ENCODE measurements around the gene RNPS1.
"Not testable (repeated sequence)": the region's sequence is repeated elsewhere in the genome, so short reads cannot be mapped to it uniquely, and the experiment has no call there.

The RNPS1 gene

DNA sequence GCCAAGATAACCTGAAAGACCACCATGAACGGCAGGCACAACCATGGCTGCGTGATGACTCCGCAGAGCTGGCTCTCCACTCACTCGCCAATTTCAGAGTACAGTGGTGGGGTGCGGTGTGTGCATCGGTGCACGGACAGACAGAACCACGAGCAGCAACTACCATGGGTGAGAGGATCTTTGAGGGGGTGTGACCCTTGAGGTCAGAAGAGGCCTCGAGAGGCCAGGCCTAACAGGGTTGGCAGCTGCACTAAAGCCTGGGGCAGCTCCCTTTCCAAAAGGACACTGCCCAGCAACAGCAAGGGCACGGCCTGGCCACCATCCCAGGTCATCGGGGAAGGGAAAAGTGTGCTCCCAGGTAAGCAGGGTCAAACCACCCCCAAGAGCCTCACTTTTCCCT, 14.6 kb downstream of the RNPS1 start:
- no peak for DNase-seq

DNA sequence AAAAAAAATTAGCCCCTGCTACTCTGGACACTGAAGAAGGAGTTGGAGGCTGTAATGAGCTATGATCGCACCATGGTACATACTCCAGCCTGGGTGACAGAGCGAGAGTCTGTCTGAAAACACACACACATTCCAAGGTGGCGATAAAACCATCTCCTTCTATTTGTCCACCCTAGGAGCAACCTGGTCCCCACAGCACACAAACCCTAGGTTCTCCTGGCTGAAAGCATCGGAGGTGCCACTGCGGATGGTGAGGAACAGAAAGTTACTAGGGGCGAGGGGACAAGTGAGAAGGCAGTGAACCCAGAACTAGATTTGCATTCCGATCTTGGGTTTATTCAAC, 15.1 kb downstream of the RNPS1 start:
- no peak for DNase-seq

DNA sequence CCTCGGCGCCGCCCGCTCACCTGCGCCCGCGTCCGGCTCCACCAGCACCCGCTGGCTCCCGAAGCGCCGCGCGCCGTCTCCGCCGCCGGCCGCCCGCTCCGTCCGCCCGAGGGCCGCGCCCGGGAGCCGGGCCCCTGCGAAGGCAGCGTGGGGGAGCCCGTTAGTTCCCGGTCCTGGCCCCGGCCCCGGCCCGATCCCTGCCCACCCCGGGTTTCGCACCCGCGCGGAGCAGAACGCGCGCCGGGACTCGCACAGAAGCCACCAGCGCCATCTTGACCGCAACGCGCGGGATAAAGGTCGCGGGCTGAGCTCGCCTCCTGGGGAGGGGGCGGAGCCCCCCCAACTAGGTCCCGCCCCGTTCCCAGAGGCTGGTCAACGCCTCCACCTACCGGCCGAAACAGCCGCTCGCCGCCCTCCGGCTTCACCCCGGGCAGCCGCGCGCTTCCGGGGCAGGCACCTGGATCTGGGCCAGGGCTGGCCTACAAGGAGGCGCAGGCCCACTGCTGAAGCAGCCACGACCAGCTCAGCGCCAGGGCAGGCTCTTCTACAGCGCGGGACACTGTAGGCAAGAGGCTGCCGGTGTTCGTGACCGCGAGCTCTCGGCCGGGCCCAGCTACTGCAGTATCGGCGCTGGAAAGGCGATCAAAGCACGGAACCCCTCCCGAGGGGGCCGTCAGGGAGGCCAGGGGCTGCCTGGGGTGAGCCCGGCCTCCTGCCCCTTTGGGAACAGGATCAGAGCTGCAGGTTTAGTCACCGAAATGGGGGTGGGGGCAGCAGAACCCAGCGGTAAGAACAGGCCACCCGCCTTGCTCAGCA, 16.4 kb downstream of the RNPS1 start, which contains the start of gene ECI1:
ECI1 (minus strand) TSS at position 292 of the 816 bp plus-strand sequence; CDS start at position 271, 21 bp downstream.
- peak; percentile 92 for DNase-seq

DNA sequence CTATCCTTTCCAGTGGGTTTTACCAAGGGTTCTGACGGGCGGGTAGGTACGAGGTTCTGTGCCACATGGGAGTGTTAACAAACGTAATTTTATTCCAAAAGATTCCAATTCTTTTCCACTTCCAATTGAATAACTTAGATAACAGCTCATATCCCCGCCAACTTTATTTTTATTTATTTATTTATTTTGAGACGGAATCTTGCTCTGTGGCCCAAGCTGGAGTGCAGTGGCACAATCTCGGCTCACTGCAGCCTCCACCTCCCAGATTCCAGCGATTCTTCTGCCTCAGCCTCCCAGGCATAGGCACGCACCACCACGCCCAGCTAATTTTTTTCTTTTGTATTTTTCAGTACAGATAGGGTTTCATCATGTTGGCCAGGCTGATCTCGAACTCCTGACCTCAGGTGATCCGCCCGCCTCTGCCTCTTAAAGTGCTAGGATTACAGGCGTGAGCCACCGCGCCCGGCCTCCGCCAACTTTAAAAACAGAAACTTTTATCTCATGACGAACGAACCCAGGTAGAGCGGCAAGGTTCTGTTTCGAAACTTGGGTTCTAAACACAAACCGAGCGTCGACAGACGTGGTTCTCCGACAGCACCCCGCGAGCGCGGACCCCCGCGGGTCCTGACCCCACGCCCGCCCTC, 17.2 kb downstream of the RNPS1 start:
- DNase-seq: no peak

DNA sequence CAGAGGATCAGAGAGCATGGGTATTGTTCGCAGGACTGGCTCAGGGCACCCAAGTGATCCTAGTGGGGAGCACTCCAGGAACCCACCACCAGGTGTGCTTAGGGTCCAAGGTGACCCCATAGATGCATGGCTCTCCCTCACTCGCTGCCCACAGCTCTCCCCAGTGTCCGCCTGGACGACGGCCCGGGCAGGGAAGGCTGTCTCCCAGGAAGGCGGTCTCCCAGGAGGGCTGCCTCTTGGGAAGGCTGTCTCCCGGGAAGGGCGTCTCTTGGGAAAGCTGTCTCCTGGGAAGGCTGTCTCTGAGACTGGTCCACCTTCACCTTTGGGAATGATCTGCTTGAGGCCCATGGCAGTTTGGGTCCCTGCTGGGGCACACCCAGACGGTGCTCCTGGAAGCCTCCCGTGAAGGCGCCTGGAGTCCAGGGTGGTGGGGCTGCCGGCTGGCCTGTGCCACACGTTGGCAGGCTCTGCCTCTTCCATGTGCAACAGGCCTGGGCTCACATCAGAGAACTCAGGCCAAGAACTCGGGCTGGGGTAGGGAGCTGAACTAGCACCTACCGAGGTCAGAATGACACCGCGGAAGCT, 21.5 kb downstream of the RNPS1 start:
- no peak for DNase-seq

DNA sequence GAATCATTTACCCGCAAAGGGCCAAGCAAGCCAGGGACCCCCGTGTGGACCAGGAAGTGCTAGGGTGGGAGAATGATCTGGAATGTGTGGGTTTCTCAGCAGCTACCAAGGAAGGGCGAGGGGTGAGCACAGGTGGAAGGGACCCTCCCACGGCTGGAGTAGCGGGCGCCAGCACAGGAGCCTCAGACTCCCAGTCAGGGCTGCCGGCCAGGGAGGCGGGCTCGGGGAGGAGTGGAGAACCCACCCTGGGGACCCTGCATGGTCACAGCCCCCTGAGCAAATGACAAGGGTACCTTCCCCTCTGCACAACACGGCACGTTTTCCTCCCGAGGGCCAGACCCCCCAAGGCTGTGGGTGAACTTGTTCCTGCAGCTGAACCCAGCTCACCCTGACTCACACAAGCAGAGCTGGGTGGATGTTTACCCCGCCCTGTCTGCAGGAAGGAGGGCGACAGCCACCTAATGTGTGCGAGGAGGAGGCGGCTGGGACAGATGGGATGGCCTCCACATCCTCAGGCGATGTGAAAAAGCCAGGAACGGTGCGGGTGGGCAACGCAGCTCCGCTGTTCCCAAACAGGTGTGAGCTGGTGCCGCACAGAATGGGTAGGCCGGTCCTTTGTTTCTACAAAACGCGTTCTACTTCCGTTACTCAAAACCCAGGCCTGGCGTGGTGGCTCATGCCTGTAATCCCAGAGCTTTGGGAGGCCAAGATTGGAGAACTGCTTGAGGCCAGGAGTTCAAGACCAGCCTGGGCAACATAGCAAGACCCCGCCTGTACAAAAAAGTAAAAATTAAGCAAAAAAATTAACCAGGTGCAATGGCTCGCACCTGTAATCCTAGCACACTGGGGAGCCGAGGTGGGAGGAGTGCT, 22.8 kb downstream of the RNPS1 start:
- DNase-seq: no peak

DNA sequence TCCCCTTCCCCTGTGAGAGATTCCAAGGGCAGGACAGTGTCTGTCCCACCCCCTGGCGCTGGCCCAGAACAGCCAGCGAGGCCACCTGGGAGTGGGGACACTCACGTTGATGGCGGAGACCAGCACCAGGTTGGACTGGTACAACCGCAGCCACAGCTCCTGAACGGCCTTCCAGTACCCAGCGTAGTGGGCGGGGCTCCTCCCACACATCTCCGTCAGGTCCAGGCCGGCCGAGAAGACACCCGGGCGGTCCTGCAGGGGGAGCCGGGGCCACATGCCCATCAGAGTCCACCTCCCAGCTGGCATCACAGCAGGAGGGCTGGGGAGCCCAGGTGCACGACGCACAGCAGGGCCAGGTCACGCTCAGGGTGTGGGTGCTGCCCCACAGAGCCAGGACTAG, 23.6 kb downstream of the RNPS1 start:
- no peak for DNase-seq

DNA sequence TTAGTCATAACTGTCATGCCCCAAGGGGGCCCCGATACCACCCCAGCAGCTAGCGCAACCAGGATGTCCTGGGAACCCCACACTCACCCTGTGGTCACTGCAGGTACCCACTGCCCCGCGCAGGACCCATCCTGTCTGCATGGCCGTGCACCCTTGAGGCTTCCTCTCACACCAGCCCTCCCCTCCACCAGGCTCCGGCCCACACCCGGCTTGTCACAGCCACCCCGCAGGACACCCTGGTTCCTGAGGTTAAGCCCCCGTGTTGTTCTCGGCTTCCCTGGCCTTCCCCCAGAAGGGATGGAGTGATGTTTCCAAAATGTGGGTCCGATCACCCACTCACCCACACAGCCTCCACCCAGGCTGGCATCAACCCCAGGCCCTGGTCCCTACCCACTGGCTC, 24.1 kb downstream of the RNPS1 start:
- DNase-seq: no peak

DNA sequence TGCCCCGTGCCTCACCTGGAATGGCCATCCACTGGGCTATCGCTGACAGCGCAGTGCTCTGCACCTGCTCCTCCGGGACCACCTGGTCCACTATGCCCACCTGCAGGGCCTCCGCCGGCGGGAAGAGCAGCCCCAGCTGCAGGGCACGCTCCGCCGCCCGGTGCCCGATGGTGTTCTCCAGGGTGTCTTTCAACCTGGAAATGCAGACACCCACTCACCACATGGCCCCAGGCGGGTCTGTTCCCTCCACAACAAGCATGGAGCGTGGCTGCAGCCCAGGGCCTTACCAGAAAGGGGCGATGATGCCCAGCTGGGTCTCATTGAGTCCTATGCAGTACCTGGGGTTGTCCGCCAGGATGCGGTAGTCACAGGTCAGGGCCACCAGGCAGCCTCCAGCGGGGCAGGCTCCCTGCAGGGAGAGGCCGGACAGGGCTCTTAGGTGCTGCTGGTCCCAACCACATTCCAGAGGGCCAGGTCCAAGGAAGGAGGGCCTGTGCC, 24.8 kb downstream of the RNPS1 start:
- DNase-seq: no peak

DNA sequence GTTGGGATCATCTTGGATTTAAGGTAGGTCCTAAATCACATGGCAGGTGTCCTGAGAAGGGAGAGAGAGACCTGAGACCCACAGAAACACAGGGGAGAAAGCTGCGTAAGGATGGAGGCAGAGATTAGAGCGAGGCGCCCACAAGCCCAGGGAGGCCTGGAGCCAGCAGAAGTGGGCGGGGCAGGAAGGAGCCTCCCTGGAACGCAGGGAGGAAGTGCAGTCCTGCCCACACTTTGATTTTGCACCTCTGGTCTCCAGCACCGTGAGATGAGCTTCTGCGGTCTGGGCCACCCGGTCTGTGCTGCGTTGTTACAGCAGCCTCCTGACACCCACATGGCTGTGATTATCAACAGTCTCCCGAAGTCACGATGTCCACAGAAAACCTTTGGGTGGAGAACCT, 25.3 kb downstream of the RNPS1 start:
- no peak for DNase-seq

DNA sequence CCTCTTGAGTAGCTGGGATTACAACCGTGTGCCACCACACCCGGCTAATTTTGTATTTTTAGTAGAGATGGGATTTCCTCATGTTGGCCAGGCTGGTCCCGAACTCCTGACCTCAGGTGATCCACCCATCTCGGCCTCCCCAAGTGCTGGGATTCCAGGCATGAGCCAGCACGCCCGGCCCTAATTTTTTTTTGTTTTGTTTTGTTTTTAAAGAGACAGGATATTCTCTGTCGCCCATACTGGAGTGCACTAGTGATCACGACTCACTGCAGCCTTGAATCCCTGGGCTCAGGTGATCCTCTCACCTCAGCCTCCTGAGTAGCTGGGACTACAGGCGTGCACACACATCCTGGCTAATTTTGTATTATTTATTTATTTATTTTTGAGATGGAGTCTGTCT, 27.6 kb downstream of the RNPS1 start:
- not testable (repeated sequence) for DNase-seq

DNA sequence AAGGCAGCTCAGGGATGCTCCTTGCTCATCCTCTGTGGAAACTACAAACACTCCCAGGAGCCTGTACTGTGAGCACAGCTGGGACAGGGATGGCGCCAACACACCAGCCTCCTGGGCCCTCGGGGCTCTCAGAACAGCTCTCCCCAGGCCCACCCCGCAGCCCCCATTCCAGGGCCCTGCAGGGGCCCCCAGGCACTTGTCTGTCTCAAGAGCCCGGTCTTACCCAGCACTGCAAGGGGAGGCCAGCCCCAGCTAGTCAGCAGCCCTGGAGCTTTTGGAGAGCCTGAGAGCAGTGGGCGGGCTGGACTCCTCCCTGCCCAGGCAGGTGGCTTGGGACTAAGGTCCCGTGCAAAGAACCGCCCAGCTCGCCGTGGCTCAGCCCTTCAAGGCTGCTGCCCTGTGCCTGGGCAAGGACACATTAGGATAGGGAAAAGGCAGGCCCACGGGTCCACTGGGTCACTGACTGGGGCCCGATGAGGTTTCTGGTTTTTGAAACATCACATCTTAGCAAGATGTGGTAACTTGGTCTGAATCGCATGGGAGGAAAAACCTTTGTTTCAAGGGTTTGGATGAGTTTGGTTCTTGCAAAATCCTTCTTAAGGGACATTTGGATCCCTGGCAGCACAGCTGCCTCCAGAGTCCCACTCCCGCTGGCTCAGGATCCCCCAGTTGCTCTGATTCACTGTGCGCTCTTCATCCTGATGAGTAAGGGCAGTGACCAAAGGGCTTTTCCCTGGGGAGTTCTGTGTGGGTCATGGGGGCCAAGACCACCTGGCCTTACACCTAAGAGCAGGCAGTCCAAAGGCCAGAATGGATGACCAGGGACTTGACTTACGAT, 28.9 kb downstream of the RNPS1 start:
- no peak for DNase-seq

DNA sequence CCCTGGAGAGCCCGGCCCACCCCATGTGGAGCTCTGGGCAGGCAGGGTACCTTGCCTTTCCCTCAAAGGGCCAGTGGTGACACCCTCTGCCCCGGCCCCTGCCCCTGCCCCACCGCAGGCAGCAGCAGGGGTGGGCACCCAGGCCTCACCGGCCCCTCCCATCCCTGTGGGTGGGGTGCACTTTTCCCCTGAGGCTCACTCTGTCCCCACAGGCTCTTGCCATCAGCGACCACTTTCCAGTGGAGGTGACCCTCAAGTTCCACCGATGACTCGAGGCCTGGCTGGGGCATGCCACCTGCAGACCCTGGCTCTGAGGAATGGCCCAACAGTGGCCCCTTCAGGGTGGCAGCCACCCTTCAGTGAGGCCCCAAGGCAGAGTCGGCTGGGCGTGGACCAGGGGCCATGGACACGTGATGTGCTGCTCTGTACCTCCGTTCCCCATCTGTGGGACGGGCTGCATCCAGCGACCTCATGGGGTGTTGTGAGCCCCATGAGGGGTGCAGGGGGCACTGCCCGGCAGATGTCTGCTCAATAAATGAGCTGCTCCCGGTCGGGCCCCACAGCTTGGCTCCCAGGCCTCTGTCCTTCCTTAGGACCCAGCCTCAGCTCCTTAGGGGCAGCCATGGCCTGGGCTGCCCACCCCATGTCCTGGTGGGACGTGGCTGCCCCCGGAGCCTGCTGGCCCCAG, 29.6 kb downstream of the RNPS1 start:
- no peak for DNase-seq

DNA sequence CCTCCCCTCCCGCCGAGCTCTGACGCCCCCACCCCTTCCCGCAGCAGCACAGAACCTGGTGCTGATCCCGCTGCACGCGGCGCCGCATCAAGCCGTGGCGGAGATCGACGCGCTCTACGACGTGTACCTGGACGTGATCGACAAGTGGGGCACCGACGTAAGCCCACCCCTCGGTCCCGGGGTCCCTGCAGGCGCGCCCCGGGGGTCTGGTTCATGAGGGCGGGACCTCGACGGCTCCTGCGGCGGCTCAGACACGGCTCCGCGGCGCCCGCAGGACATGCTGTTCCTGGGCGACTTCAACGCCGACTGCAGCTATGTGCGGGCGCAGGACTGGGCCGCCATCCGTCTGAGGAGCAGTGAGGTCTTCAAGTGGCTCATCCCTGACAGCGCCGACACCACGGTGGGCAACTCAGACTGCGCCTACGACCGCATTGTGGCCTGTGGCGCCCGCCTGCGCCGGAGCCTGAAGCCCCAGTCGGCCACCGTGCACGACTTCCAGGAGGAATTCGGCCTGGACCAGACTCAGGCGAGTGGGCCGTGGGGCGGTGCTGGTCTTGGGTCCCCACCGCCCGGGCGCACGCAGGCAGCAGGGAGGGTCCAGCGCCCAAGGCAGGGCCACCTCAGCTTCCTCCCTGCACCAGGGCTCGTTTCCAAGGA, 30.3 kb downstream of the RNPS1 start:
- no peak for DNase-seq

DNA sequence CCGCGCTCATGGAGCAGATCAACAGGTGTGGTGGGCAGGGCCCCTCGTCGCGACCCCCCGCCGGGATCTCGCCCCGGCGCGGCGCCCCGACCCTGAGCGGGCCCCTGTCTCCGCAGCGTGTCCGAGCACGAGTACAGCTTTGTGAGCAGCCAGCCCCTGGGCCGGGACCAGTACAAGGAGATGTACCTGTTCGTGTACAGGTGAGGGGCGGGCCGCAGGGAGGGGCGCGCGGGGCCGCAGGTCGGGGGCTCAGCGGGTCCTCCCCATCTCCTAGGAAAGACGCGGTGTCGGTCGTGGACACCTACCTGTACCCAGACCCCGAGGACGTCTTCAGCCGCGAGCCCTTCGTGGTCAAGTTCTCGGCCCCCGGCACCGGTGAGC, 30.8 kb downstream of the RNPS1 start:
- DNase-seq: no peak

DNA sequence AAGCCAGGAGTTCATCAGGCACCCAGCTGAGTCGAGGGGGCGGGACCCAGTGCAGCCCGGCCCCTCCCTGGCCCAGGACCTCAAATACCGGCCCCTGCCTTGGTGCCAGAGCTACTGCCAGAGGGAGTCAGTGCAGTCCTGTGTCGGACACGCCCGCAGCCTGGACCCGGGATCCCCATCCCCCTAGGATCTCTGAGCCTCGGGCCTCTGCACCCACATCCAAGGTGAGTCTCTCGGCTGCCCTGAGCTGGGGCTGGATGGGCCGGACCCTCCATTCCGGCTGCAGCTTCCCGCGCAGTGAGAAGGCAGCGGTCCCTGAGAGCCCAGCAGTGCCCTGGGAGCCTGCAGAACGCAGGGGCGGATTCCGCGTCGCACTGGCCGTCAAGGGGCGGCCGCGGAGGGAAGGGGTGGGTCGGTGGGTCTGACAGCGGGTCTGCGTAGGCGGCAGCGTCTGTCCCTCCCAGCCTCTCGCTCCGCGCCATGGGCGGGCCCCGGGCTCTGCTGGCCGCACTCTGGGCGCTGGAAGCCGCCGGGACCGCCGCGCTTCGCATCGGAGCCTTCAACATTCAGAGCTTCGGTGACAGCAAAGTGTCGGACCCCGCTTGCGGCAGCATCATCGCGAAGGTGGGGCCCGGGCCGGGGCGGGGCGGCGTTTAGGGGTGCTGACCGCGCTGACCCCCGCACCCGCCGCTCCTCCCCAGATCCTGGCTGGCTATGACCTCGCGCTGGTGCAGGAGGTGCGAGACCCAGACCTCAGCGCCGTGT, 31.4 kb downstream of the RNPS1 start, which contains the start of gene DNASE1L2:
DNASE1L2 (plus strand) TSS at position 108 of the 765 bp plus-strand sequence; CDS start at position 481, 373 bp downstream.
- DNase-seq: no peak

DNA sequence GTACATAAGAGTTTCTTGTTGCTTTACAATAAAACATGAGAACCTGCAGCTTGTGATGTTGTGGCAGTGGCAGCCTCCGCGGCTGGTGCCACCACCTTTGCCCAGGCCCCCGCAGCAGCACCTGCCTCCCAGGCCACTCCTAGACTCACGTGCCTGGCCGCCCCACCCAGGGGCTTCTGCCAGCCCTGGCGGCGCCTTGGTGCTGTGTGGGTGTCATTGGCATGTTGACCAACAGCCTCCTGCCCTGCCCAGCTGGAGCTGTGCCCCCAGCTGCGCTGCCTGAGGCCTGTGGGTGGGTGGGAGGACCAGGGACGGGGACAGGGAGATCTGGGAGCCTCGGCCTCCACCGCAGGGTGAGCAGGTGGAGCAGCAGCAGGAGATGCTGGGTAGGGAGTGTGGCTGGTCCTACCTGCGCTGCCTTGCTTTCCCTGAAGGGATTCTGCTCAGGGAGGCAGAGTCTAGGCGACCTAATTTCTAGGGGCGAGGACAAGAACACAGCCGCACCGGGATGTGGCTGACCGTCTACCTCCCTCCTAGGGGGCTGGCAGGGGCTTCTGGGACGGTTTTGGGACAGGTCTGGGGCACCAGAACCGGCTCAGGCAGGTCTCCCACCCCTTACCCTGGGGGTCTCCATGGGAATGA, 32.1 kb downstream of the RNPS1 start:
- no peak for DNase-seq

DNA sequence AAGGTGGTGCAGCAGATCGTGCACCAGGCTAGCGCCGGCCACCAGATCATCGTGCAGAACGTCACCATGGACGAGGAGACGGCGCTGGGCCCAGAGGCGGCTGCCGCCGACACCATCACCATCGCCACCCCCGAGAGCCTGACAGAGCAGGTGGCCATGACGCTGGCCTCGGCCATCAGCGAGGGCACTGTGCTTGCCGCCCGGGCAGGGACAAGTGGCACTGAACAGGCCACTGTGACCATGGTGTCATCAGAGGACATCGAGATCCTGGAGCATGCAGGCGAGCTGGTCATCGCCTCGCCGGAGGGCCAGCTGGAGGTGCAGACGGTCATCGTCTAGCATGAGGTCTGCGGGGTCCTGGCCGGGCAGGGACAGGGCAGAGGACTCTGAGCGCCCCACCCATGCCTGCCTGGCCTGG, 32.7 kb downstream of the RNPS1 start:
- DNase-seq: no peak

DNA sequence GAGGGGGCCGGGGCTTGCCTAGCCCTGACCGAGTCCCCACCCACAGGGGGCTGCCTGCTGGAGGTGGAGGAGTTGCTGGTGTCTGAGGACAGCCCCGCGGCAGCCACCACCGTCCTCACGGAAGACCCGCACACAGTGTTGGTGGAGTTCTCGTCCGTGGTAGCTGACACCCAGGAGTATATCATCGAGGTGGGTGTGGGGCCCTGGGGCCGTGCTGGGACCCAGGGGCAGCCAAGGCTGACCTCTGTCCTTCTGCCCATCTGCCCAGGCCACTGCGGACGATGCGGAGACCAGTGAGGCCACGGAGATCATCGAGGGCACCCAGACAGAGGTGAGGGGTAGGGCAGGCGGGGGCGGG, 33.1 kb downstream of the RNPS1 start:
- no peak for DNase-seq
